PFSK-1 (cell line): ENCODE measurements around the gene TMTC2.

Experiments used
- REST ChIP-seq, 2 experiments: IDR thresholded peaks; 2 replicates each; pipeline versions ENCODE4 v1.6.1 to v1.8.0; 2011 to 2012; ENCODE audit warnings: low read depth in 2 of 2, low read length in 2 of 2, control low read depth in 1 of 2, inconsistent platforms in 1 of 2, mild to moderate bottlenecking in 1 of 2, moderate library complexity in 1 of 2; ENCODE audit not compliant: insufficient read depth in 1 of 2
- SIN3A ChIP-seq: IDR thresholded peaks from 2 replicates; pipeline ENCODE4 v1.6.1; 2012; ENCODE audit warnings: mild to moderate bottlenecking, low read length, moderate library complexity, borderline replicate concordance; ENCODE audit not compliant: insufficient read depth

GRCh38 chr12:82852529-82852928, 165.8 kb downstream of the TMTC2 start:
- TF ChIP-seq REST (IDR thresholded peaks at IDR 0.05; ENCODE audit: insufficient read depth in 1 of 2, low read depth in 2 of 2, low read length in 2 of 2) (no peak), SIN3A (no peak)
